K562 (cell line): ENCODE measurements around the gene TPM4. TPM values are rescaled to one million over a fixed set of nuclear protein-coding genes. Genes with fewer than 3 reads are reported as not detected.
A peak's percentile ranks its signal among the peaks of the same experiment; 100 is the strongest.

Experiments
- ARID3A ChIP-seq: IDR thresholded peaks from 2 replicates; pipeline ENCODE4 v1.6.1; 2012; ENCODE audit warnings: low read depth, low read length, improper control_type of control experiment, borderline replicate concordance
- CBFA2T2 ChIP-seq: fragments of 450-650 bp; conservative IDR thresholded peaks from 2 replicates; pipeline ENCODE4 v1.6.1; 2017; ENCODE audit warnings: mild to moderate bottlenecking
- CTBP1 ChIP-seq: fragments of 450-650 bp; IDR thresholded peaks from 2 replicates; pipeline ENCODE4 v1.6.1; 2016; ENCODE audit warnings: borderline replicate concordance
- KAT8 ChIP-seq: fragments of 450-650 bp; IDR thresholded peaks from 2 replicates; pipeline ENCODE4 v1.6.1; 2016; ENCODE audit warnings: low read depth, mild to moderate bottlenecking
- MAZ ChIP-seq, 2 experiments: fragments of 450-650 bp in 1 of 2; sonication (generic) in 1 of 2; formaldehyde crosslinking; IDR thresholded peaks in 1 of 2; conservative IDR thresholded peaks in 1 of 2; 2 replicates each; pipeline versions ENCODE4 v1.4.0 to v1.5.0; 2020; ENCODE audit warnings: mild to moderate bottlenecking in 1 of 2, missing genetic modification reagents in 1 of 2
- MYNN ChIP-seq, 2 experiments: sonication (generic); formaldehyde crosslinking in 1 of 2; IDR thresholded peaks; 2 replicates each; pipeline versions ENCODE4 v1.5.0 to v1.6.1; 2016 to 2020; ENCODE audit warnings: antibody characterized with exemption in 1 of 2, missing genetic modification reagents in 1 of 2
- RB1 ChIP-seq: fragments of 450-650 bp; IDR thresholded peaks from 2 replicates; pipeline ENCODE4 v1.6.1; 2017; ENCODE audit warnings: low read depth, mild to moderate bottlenecking
- ZKSCAN1 ChIP-seq: fragments of 150-350 bp; IDR thresholded peaks from 2 replicates; pipeline ENCODE4 v1.6.1; 2016; ENCODE audit warnings: low read depth, low read length
- ZNF512 ChIP-seq: IDR thresholded peaks from 2 replicates; pipeline ENCODE4 v1.6.1; 2016; ENCODE audit warnings: missing genetic modification characterization, missing compliant biosample characterization
- polyA plus RNA-seq, 8 experiments: library from polyadenylated mRNA; depleted of rRNA in 4 of 8; stranded (reverse) in 5 of 8; unstranded in 3 of 8; fragments of >200 nt; fragmentation: Nextera tagmentation in 2 of 8; fragmentation: Illumina TruSeq in 1 of 8; extraction: Ambion mirVana in 2 of 8; extraction: Trizol in 1 of 8; gene quantifications; 2 replicates each; pipeline versions ENCODE4 v1.2.1 to v1.2.3, GENCODE V29; 2011 to 2014; ENCODE audit warnings: inconsistent platforms in 1 of 8, missing spikeins in 1 of 8
- total RNA-seq, 7 experiments: library from RNA; depleted of rRNA in 6 of 7; stranded (reverse); fragments of >200 nt in 6 of 7; fragmentation: Illumina TruSeq in 2 of 7; extraction: Trizol in 2 of 7; gene quantifications; 2 replicates each; pipeline versions ENCODE4 v1.2.1 to v1.2.3, GENCODE V29; 2011 to 2021; ENCODE audit warnings: low replicate concordance in 1 of 7
- TF ChIP-seq, protein P1 (sequence below): sonication (generic); formaldehyde crosslinking; IDR thresholded peaks from 2 replicates; pipeline ENCODE4 v1.8.1; 2023; ENCODE audit warnings: mild to moderate bottlenecking, missing genetic modification reagents
- TF ChIP-seq, protein P2 (sequence below): fragments of 200-800 bp; sonication (Bioruptor generic); IDR thresholded peaks from 2 replicates; pipeline ENCODE4 v1.6.1; 2017; ENCODE audit warnings: missing genetic modification characterization, missing compliant biosample characterization
- TF ChIP-seq, protein P3 (sequence below): fragments of 150-350 bp; IDR thresholded peaks from 2 replicates; pipeline ENCODE4 v1.6.1; 2014; ENCODE audit warnings: low read depth, mild to moderate bottlenecking, low read length, borderline replicate concordance
- TF ChIP-seq, protein P4 (sequence below): fragments of 250-450 bp; sonication (Bioruptor Pico); IDR thresholded peaks from 2 replicates; pipeline ENCODE4 v1.6.1; 2021; ENCODE audit warnings: mild to moderate bottlenecking

TPM4 gene
- total and polyA plus RNA-seq, 9 of the 15 experiments (the other 6 are each of a cell fraction or from before 2014, with no cell fraction given), result 28.1 to 111 (median 77.4) TPM

DNA sequence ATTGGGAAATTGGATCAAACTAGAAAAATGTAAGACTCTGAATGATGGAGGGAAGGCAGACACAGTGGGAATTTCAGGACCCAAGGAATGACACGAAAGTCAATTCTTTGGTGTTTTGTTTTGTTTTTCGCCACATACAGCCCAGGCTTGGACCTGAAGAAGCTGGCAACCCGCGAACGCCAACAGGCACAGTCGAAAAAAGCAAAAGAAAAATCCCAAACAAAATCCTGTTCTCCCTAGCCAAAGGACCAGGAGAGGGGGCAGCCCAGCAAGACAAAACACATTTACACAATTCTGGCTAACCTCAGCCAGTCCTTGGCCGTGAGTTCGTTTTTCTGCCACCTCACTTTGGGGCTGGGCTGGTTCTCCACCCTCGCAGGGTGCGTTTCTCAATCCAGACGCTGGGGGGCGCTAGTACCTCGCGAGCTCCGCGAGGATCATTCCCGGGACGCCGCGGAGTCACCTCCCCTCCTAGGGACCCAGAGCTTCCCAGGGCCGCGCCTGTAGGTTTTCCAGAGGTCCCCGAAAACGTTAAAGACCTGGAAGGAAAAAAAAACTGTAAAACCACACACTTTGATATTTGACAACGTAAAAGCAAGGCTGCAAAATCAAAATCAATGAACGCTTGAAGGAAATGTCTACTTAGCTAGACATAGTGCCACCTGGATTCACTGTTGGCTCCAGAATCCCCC, 34.9 kb upstream of the TPM4 start (continued):
- TF ChIP-seq, protein P1, sequence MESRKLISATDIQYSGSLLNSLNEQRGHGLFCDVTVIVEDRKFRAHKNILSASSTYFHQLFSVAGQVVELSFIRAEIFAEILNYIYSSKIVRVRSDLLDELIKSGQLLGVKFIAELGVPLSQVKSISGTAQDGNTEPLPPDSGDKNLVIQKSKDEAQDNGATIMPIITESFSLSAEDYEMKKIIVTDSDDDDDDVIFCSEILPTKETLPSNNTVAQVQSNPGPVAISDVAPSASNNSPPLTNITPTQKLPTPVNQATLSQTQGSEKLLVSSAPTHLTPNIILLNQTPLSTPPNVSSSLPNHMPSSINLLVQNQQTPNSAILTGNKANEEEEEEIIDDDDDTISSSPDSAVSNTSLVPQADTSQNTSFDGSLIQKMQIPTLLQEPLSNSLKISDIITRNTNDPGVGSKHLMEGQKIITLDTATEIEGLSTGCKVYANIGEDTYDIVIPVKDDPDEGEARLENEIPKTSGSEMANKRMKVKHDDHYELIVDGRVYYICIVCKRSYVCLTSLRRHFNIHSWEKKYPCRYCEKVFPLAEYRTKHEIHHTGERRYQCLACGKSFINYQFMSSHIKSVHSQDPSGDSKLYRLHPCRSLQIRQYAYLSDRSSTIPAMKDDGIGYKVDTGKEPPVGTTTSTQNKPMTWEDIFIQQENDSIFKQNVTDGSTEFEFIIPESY (CRISPR knock-in tag), result peak; percentile 90
- TF ChIP-seq, protein P2, sequence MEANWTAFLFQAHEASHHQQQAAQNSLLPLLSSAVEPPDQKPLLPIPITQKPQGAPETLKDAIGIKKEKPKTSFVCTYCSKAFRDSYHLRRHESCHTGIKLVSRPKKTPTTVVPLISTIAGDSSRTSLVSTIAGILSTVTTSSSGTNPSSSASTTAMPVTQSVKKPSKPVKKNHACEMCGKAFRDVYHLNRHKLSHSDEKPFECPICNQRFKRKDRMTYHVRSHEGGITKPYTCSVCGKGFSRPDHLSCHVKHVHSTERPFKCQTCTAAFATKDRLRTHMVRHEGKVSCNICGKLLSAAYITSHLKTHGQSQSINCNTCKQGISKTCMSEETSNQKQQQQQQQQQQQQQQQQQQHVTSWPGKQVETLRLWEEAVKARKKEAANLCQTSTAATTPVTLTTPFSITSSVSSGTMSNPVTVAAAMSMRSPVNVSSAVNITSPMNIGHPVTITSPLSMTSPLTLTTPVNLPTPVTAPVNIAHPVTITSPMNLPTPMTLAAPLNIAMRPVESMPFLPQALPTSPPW (CRISPR knock-in tag), result peak; percentile 29; the same call in 1 of the 2 replicates
- TF ChIP-seq CBFA2T2 (no peak), MYNN (IDR thresholded peaks at IDR 0.05) (0 out of 2 replicates have a peak, but pooled peaks have one; percentile 40), MYNN (CRISPR knock-in tag; IDR thresholded peaks at IDR 0.05) (no peak), RB1 (peak; percentile 71), MAZ (CRISPR knock-in tag; conservative IDR thresholded peaks at IDR 0.05 in 1 of 2, IDR thresholded peaks at IDR 0.05 in 1 of 2) (0 out of 4 replicates have a peak, but pooled peaks of 1 of the 2 experiments have one; percentile 27), ZNF512 (tag) (no peak), CTBP1 (no peak), ARID3A (no peak), KAT8 (no peak), ZKSCAN1 (0 out of 2 replicates have a peak, but pooled peaks have one; percentile 10)
- TF ChIP-seq, protein P3, sequence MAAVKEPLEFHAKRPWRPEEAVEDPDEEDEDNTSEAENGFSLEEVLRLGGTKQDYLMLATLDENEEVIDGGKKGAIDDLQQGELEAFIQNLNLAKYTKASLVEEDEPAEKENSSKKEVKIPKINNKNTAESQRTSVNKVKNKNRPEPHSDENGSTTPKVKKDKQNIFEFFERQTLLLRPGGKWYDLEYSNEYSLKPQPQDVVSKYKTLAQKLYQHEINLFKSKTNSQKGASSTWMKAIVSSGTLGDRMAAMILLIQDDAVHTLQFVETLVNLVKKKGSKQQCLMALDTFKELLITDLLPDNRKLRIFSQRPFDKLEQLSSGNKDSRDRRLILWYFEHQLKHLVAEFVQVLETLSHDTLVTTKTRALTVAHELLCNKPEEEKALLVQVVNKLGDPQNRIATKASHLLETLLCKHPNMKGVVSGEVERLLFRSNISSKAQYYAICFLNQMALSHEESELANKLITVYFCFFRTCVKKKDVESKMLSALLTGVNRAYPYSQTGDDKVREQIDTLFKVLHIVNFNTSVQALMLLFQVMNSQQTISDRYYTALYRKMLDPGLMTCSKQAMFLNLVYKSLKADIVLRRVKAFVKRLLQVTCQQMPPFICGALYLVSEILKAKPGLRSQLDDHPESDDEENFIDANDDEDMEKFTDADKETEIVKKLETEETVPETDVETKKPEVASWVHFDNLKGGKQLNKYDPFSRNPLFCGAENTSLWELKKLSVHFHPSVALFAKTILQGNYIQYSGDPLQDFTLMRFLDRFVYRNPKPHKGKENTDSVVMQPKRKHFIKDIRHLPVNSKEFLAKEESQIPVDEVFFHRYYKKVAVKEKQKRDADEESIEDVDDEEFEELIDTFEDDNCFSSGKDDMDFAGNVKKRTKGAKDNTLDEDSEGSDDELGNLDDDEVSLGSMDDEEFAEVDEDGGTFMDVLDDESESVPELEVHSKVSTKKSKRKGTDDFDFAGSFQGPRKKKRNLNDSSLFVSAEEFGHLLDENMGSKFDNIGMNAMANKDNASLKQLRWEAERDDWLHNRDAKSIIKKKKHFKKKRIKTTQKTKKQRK, result no peak
- TF ChIP-seq, protein P4, sequence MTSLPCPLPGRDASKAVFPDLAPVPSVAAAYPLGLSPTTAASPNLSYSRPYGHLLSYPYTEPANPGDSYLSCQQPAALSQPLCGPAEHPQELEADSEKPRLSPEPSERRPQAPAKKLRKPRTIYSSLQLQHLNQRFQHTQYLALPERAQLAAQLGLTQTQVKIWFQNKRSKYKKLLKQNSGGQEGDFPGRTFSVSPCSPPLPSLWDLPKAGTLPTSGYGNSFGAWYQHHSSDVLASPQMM (CRISPR knock-in tag), result no peak
